GM18526 (cell line): Measurements from ENCODE around the gene B4GALT6.

ENCODE experiments used
- POLR2A ChIP-seq: IDR thresholded peaks from 3 replicates; pipeline ENCODE4 v1.6.1; 2011; ENCODE audit not compliant: insufficient read length; ENCODE audit errors: extremely low read depth

The B4GALT6 gene

GRCh38 chr18:31633392-31634330, 50.7 kb downstream of the B4GALT6 start:
- TF ChIP-seq POLR2A, result no peak

- no peak for TF ChIP-seq POLR2A
These were observed 52.0 kb downstream of the B4GALT6 start for GRCh38 chr18:31632356-31632755.

GRCh38 chr18:31631526-31631925, 52.9 kb downstream of the B4GALT6 start:
- TF ChIP-seq POLR2A, result no peak

GRCh38 chr18:31630549-31630948, 53.8 kb downstream of the B4GALT6 start:
- TF ChIP-seq POLR2A, result no peak

- no peak for TF ChIP-seq POLR2A
These were observed 58.0 kb downstream of the B4GALT6 start for GRCh38 chr18:31626409-31626808.

GRCh38 chr18:31624892-31625640, 59.3 kb downstream of the B4GALT6 start:
- TF ChIP-seq POLR2A, result no peak

- no peak for TF ChIP-seq POLR2A
These were observed 65.1 kb downstream of the B4GALT6 start for GRCh38 chr18:31619291-31619690.

- no peak for TF ChIP-seq POLR2A
These were observed 65.6 kb downstream of the B4GALT6 start for GRCh38 chr18:31618801-31619200.

GRCh38 chr18:31617031-31617717, 67.2 kb downstream of the B4GALT6 start:
- no peak for TF ChIP-seq POLR2A

- TF ChIP-seq POLR2A, result no peak
These were observed 67.8 kb downstream of the B4GALT6 start for GRCh38 chr18:31616586-31616985.

GRCh38 chr18:31614044-31614443, 70.3 kb downstream of the B4GALT6 start:
- TF ChIP-seq POLR2A, result no peak

- TF ChIP-seq POLR2A, result no peak
These were observed 72.3 kb downstream of the B4GALT6 start for GRCh38 chr18:31612124-31612523.

- TF ChIP-seq POLR2A, result no peak
These were observed 72.9 kb downstream of the B4GALT6 start for GRCh38 chr18:31611511-31611910.

- no peak for TF ChIP-seq POLR2A
These were observed 73.8 kb downstream of the B4GALT6 start for GRCh38 chr18:31610286-31611205.
